IMR-90 (cell line): ENCODE data around the gene CYTH1.

ENCODE experiments used
- BHLHE40 ChIP-seq: fragments of 150-350 bp; IDR thresholded peaks from 2 replicates; pipeline ENCODE4 v1.6.1; 2016; ENCODE audit warnings: mild to moderate bottlenecking, low read depth, low read length
- CEBPB ChIP-seq: IDR thresholded peaks from 2 replicates; pipeline ENCODE4 v1.6.1; 2012; ENCODE audit warnings: low read depth, low read length, improper control_type of control experiment
- ELK1 ChIP-seq: fragments of 150-350 bp; IDR thresholded peaks from 2 replicates; pipeline ENCODE4 v1.6.1; 2016; ENCODE audit warnings: low read depth, mild to moderate bottlenecking, low read length, moderate library complexity, borderline replicate concordance
- MAZ ChIP-seq: IDR thresholded peaks from 2 replicates; pipeline ENCODE4 v1.6.1; 2012; ENCODE audit warnings: low read depth, mild to moderate bottlenecking, low read length, improper control_type of control experiment, moderate library complexity, borderline replicate concordance
- MXI1 ChIP-seq: IDR thresholded peaks from 2 replicates; pipeline ENCODE4 v1.6.1; 2012; ENCODE audit warnings: low read depth, mild to moderate bottlenecking, low read length, moderate library complexity, borderline replicate concordance
- POLR2A ChIP-seq: IDR thresholded peaks from 2 replicates; pipeline ENCODE4 v1.6.1; 2012; ENCODE audit warnings: mild to moderate bottlenecking, low read depth, low read length
- RAD21 ChIP-seq: IDR thresholded peaks from 2 replicates; pipeline ENCODE4 v1.6.1; 2012; ENCODE audit warnings: low read length, improper control_type of control experiment
- RCOR1 ChIP-seq: IDR thresholded peaks from 2 replicates; pipeline ENCODE4 v1.6.1; 2012; ENCODE audit warnings: mild to moderate bottlenecking, low read length, improper control_type of control experiment; ENCODE audit not compliant: insufficient replicate concordance
- RFX5 ChIP-seq: IDR thresholded peaks from 2 replicates; pipeline ENCODE4 v1.8.0; 2012; ENCODE audit warnings: low read depth, mild to moderate bottlenecking, low read length, moderate library complexity
- USF2 ChIP-seq: fragments of 150-350 bp; IDR thresholded peaks from 2 replicates; pipeline ENCODE4 v1.6.1; 2017; ENCODE audit warnings: mild to moderate bottlenecking, antibody characterized with exemption, low read length, low read depth
- TF ChIP-seq, protein P1 (sequence below): conservative IDR thresholded peaks from 2 replicates; pipeline ENCODE4 v1.5.1; 2012; ENCODE audit warnings: mild to moderate bottlenecking, low read depth, low read length, improper control_type of control experiment

- TF ChIP-seq, protein P1, sequence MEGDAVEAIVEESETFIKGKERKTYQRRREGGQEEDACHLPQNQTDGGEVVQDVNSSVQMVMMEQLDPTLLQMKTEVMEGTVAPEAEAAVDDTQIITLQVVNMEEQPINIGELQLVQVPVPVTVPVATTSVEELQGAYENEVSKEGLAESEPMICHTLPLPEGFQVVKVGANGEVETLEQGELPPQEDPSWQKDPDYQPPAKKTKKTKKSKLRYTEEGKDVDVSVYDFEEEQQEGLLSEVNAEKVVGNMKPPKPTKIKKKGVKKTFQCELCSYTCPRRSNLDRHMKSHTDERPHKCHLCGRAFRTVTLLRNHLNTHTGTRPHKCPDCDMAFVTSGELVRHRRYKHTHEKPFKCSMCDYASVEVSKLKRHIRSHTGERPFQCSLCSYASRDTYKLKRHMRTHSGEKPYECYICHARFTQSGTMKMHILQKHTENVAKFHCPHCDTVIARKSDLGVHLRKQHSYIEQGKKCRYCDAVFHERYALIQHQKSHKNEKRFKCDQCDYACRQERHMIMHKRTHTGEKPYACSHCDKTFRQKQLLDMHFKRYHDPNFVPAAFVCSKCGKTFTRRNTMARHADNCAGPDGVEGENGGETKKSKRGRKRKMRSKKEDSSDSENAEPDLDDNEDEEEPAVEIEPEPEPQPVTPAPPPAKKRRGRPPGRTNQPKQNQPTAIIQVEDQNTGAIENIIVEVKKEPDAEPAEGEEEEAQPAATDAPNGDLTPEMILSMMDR = no peak
- TF ChIP-seq RCOR1 (no peak), MXI1 (no peak), RFX5 (no peak), ELK1 (no peak), BHLHE40 (no peak), POLR2A (no peak), MAZ (no peak), USF2 (no peak), CEBPB (peak; percentile 92), RAD21 (no peak)
Measured at GRCh38 chr17:78746263-78746948, 35.7 kb downstream of the CYTH1 start.
